ENCODE measurements around the gene CT47C1.

The CT47C1 gene

GRCh38 chrX:119075270-119076025 is 2.7 kb downstream of the CT47C1 start:
- DNase-seq = no peak

- no peak for DNase-seq
These were observed 9.5 kb downstream of the CT47C1 start for GRCh38 chrX:119082278-119082677.

GRCh38 chrX:119084766-119085165 is 12.0 kb downstream of the CT47C1 start:
- DNase-seq = no peak

- no peak for DNase-seq
These were observed 14.3 kb downstream of the CT47C1 start for GRCh38 chrX:119087121-119087520.

GRCh38 chrX:119089619-119090018 is 16.8 kb downstream of the CT47C1 start:
- no peak for DNase-seq

GRCh38 chrX:119090627-119091026 is 17.8 kb downstream of the CT47C1 start:
- no peak for DNase-seq

GRCh38 chrX:119093991-119094735 is 21.4 kb downstream of the CT47C1 start:
- no peak for DNase-seq

- DNase-seq = no peak
These were observed 22.0 kb downstream of the CT47C1 start for GRCh38 chrX:119094819-119095218.

- DNase-seq = no peak
These were observed 23.1 kb downstream of the CT47C1 start for GRCh38 chrX:119095936-119096335.

- no peak for DNase-seq
These were observed 28.4 kb downstream of the CT47C1 start for GRCh38 chrX:119101168-119101567.

GRCh38 chrX:119105826-119106225 is 33.0 kb downstream of the CT47C1 start:
- no peak for DNase-seq

- DNase-seq = no peak
These were observed 34.4 kb downstream of the CT47C1 start for GRCh38 chrX:119107206-119107605.

- DNase-seq = peak; percentile 52 to 56
These were observed 46.1 kb downstream of the CT47C1 start for GRCh38 chrX:119118780-119119395.

GRCh38 chrX:119121341-119121740 is 48.5 kb downstream of the CT47C1 start:
- no peak for DNase-seq

Data from activated CD4-positive, alpha-beta T cell treated with anti-CD3 and anti-CD28 coated beads, Interleukin-2, amount 50 U/mL, for 48 hours (primary cell).